HG03571 (cell line): Measurements from ENCODE around the gene KRTAP5-10.
"Not testable (repeated sequence)": the region's sequence is repeated elsewhere in the genome, so short reads cannot be mapped to it uniquely, and the experiment has no call there.

Experiments used
- ATAC-seq: cut with Tn5 transposase; IDR thresholded peaks from one replicate; pipeline ENCODE4 v1.9.1; 2021; ENCODE audit not compliant: unreplicated experiment

KRTAP5-10 gene

DNA sequence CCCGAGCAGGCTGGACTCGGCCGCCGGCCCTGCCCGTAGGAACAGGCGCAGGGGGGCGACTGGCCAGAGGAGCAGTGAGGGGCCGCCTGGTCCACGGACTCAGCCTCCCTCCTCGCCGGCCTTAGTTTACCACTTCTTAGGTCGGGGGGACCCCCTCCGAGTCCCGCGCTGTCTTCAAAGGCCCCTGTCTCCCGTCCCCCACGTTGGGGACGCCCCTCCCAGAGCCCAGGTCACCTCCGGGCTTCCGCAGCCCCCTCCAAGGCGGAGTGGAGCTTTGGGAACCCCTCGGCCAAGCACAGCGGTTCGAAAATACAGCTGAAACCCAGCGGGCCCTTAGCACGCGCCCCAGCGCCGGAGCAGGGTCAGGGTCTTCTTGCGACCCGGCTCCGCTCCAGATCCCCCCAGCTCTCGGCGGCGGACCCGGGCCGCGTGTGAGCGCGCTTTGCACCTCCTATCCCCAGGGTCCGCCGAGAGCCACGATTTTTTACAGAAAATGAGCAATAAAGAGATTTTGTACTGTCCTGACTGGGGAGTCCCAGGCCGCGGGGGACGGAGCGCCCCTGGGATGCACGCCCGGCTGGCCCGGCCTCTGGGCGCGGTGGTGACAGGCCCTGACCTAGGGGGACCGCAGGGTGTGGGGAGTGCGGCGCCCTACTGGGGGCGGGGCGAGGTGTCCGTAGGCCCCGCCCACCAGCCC lies 42.3 kb downstream of the KRTAP5-10 start:
- ATAC-seq, result not testable (repeated sequence)

DNA sequence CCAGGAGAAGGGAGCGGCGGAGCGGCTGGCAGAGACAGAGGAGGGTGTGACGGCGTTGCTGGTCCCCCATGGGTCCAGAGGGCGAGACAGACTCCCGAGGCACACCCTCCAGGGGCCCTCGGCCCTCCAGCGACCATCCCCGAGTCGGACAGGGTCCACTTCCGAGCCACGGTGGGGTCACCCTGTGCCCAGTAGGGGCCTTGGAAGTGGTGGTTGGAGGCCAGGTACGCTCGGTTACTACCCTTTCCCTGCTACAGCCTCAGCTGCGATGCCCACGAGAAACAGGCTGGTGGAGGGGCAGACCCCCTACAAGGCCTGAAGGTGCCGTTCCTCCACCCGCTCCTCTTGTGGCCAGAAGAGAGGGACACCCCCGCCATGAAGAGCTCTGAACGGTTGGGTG lies 42.9 kb downstream of the KRTAP5-10 start:
- ATAC-seq, result not testable (repeated sequence)

DNA sequence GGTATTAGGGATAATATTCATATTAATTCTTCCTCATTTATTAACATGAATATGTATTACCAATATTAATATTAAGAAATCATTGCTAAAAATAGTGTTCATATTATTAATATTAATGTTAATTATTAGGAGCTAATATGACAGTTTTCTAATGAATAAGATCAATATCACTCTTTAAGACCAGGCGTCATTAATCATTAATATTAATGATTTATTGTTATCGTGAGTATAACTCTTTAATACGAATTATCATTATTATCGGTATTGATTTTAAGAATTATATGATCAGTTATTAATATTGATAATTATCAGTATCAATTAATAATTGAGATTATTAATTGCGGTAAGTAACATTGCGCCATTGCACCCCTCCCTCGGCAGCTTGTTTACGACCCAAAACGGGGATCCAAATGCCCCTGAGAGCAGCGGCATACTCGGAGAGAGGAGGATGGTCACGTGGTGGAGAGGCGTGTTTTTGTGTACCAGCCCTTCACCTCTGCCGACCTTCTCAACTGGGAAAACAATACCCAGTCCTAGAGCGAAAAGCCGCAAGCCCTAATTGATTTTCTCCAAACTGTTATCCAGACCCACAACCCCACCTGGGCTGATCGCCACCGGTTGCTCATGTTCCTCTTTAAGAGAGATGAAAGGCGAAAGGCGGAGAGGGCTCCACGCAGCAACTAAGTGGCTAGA lies 46.0 kb downstream of the KRTAP5-10 start:
- ATAC-seq, result not testable (repeated sequence)

DNA sequence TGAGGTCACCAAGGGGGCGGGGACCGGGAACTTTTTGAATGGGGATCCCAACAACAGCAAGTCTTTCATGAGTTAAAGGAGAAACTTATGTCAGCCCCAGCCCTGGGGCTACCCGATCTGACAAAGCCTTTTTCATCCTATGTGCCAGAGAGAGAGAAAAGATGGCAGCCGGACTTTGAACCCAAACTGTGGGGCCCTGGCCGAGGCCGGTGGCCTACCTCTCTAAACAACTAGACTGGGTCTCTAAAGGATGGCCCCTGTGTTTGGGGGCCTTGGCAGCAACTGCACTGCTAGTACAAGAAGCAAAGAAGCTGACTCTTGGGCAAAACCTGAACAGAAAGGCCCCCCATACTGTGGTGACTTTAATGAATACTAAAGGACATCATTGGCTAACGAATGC lies 48.6 kb downstream of the KRTAP5-10 start:
- ATAC-seq, result not testable (repeated sequence)

DNA sequence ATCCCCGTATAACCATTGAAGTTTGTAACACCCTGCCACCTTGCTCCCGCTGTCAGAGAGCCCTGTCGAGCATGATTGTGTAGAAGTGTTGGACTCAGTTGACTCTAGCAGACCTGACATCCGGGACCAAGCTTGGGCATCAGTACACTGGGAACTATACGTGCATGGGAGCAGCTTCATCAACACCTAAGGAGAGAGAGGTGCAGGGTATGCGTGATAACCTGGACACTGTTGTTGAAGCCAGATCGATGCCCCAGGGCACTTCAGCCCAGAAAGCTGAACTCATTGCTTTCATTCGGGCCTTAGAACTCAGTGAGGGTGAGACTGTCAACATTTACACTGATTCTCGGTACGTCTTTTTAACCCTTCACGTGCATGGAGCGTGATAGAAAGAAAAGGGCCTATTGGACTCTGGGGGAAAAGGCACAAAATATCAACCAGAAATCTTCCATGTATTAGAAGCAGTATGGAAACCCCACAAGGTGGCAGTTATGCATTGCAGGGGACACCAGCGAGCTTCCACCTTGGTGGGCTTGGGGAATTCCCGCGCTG lies 49.1 kb downstream of the KRTAP5-10 start:
- not testable (repeated sequence) for ATAC-seq

DNA sequence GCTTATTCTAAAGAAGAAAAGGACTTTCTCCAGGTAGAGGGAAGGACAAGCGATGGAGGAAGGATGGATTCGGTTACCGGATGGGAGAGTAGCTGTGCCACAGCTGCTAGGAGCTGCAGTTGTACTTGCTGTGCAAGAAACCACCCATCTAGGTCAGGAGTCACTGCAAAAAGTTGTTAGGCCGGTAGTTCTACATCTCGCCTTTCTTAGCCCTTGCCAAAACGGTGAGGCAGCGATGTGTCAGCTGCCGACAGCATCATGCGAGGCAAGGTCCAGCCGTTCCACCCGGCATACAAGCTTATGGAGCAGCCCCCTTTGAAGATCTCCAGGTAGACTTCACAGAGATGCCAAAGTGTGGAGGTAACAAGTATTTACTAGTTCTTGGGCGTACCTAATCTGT lies 49.6 kb downstream of the KRTAP5-10 start:
- ATAC-seq, result not testable (repeated sequence)
